Gastrocnemius medialis (tissue), 4 donors: ENCODE results near the gene PTPRT. TPM values are rescaled to one million over a fixed set of nuclear protein-coding genes. Genes with fewer than 3 reads are reported as not detected.

Experiments used
- ATAC-seq, 2 donors: fragments of 150-250 bp; one replicate each; pipeline ENCODE4 v1.9.1; 2016
- DNase-seq, 2 donors: peaks; one replicate each; pipeline ENCODE4 v3.0.0-alpha.2; 2019
- H3K27ac ChIP-seq, 4 donors: fragments of 200-600 bp; sonication (generic); 1 replicate in 1 of 4; 2 replicates in 3 of 4; pipeline ENCODE4 v1.5.1; 2016 to 2018; ENCODE audit warnings: mild to moderate bottlenecking in 2 of 4, moderate library complexity in 1 of 4
- H3K27me3 ChIP-seq, 3 donors: fragments of 200-600 bp; sonication (generic) in 2 of 3; 1 replicate in 1 of 3; 2 replicates in 2 of 3; pipeline versions ENCODE4 v1.5.1 to v1.6.0; 2016 to 2019; ENCODE audit warnings: mild to moderate bottlenecking in 1 of 3, moderate library complexity in 1 of 3
- H3K36me3 ChIP-seq, 2 donors: fragments of 200-600 bp; sonication (generic) in 1 of 2; one replicate each; pipeline ENCODE4 v1.5.1; 2017 to 2018
- H3K4me1 ChIP-seq, 2 donors: fragments of 200-600 bp; sonication (generic) in 1 of 2; one replicate each; pipeline ENCODE4 v1.5.1; 2016 to 2017; ENCODE audit warnings: mild to moderate bottlenecking in 2 of 2
- H3K4me3 ChIP-seq, 4 donors: fragments of 200-600 bp; sonication (generic) in 3 of 4; 1 replicate in 1 of 4; 2 replicates in 3 of 4; pipeline ENCODE4 v1.5.1; 2016 to 2019; ENCODE audit warnings: mild to moderate bottlenecking in 2 of 4
- H3K9me3 ChIP-seq, 3 donors: fragments of 200-600 bp; sonication (generic) in 2 of 3; 1 replicate in 1 of 3; 2 replicates in 2 of 3; pipeline ENCODE4 v1.5.1; 2016 to 2019
- POLR2A ChIP-seq, 2 donors: fragments of 450-650 bp; IDR thresholded peaks; one replicate each; pipeline ENCODE4 v1.6.1; 2017; ENCODE audit warnings: antibody characterized with exemption in 2 of 2, mild to moderate bottlenecking in 2 of 2, moderate library complexity in 2 of 2
- in situ Hi-C, 4 donors: fragments of 200-750 bp; cut with MboI; loops; one replicate each; pipeline versions ENCODE4 v1.15.0 to v1.8.0; 2017; ENCODE audit warnings: low sequenced_read_pairs in 4 of 4
- intact Hi-C: fragments of 100-400 bp; cut with DNase I; formaldehyde crosslinking; loops from one replicate; pipeline ENCODE4 v1.15.1; 2023; ENCODE audit warnings: low total_unique reads
- total RNA-seq, 4 donors: library from RNA; depleted of rRNA; stranded (reverse); fragments of >200 nt; gene quantifications; one replicate each; pipeline versions ENCODE4 v1.1.0 to v1.2.3, GENCODE V29; 2016
- TF ChIP-seq, protein P1 (sequence below), 5 experiments: fragments of 450-650 bp in 3 of 5; fragments of 200-600 bp in 2 of 5; sonication (generic) in 2 of 5; IDR thresholded peaks in 4 of 5; conservative IDR thresholded peaks in 1 of 5; 1 replicate in 4 of 5; 2 replicates in 1 of 5; pipeline ENCODE4 v1.5.1; 2016 to 2019; ENCODE audit warnings: antibody characterized with exemption in 5 of 5, mild to moderate bottlenecking in 3 of 5, moderate library complexity in 3 of 5

The PTPRT gene
- total RNA-seq, 4 donors from 2014 or later: not detected

DNA sequence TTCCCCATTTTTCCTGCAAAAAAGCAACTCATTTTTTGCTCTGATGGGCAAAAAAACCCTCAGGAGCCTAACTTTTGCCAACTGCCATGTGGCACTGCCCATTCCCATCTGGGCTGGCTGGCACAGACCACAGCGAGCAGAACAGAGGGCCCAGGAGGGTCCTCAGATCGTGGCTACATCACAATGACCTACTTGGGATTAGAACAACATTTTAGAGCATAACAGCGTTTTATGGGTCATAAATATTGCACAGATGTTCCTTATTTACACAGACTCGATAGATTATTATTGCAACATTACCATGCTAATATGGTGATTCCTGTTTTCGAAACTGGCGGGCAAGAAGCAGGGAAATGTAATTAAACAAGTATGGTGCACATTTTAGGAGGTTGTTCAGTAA is 28.0 kb downstream of the PTPRT start:
- intact Hi-C loops (no loop called here), in situ Hi-C loops (no loop called here)
- Histone ChIP-seq H3K9me3 (no peaks in the 10 kb centered on the region), H3K36me3 (no peaks in the 10 kb centered on the region), H3K27me3 (no peaks in the 10 kb centered on the region), H3K4me3 (no peak overlapping the region), H3K27ac (no peak overlapping the region), H3K4me1 (no peaks in the 10 kb centered on the region)
- ATAC-seq (no peak), DNase-seq (no peak)
- no peak for TF ChIP-seq POLR2A (IDR thresholded peaks at IDR 0.05)
- TF ChIP-seq, protein P1, sequence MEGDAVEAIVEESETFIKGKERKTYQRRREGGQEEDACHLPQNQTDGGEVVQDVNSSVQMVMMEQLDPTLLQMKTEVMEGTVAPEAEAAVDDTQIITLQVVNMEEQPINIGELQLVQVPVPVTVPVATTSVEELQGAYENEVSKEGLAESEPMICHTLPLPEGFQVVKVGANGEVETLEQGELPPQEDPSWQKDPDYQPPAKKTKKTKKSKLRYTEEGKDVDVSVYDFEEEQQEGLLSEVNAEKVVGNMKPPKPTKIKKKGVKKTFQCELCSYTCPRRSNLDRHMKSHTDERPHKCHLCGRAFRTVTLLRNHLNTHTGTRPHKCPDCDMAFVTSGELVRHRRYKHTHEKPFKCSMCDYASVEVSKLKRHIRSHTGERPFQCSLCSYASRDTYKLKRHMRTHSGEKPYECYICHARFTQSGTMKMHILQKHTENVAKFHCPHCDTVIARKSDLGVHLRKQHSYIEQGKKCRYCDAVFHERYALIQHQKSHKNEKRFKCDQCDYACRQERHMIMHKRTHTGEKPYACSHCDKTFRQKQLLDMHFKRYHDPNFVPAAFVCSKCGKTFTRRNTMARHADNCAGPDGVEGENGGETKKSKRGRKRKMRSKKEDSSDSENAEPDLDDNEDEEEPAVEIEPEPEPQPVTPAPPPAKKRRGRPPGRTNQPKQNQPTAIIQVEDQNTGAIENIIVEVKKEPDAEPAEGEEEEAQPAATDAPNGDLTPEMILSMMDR (IDR thresholded peaks at IDR 0.05 in 4 of 5, conservative IDR thresholded peaks at IDR 0.05 in 1 of 5): no peak

DNA sequence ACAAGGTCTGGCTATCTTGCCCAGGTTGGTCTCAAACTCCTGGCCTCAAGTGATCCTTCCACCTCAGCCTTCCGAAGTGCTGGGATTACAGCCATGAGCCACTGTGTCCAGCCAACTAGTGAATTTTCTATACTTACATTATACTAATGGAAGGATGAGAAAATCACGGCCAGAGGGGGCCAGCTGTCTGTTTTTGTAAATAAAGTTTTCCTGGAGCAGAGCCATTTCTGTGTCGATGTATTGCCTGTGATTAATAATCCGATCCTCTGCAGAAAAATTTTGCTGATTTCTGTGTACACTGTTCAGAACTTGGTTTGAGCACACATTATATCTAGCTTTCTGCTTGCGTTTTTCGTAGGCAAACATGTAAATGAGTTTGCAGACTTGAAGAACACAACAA is 28.8 kb downstream of the PTPRT start:
- in situ Hi-C loops: no loop called here
- Histone ChIP-seq H3K9me3 (no peaks in the 10 kb centered on the region), H3K27ac (no peak overlapping the region), H3K36me3 (no peaks in the 10 kb centered on the region), H3K27me3 (no peaks in the 10 kb centered on the region), H3K4me3 (no peak overlapping the region), H3K4me1 (no peaks in the 10 kb centered on the region)
- no peak for ATAC-seq
- no peak for DNase-seq
- TF ChIP-seq, protein P1 (IDR thresholded peaks at IDR 0.05 in 4 of 5, conservative IDR thresholded peaks at IDR 0.05 in 1 of 5): no peak
- no peak for TF ChIP-seq POLR2A (IDR thresholded peaks at IDR 0.05)
- intact Hi-C loops: no loop called here

- Histone ChIP-seq H3K27me3 (no peaks in the 10 kb centered on the region), H3K4me3 (no peak overlapping the region), H3K36me3 (no peaks in the 10 kb centered on the region), H3K27ac (no peak overlapping the region), H3K9me3 (no peaks in the 10 kb centered on the region), H3K4me1 (no peaks in the 10 kb centered on the region)
- no peak for DNase-seq
- TF ChIP-seq POLR2A (IDR thresholded peaks at IDR 0.05): no peak
- TF ChIP-seq, protein P1 (IDR thresholded peaks at IDR 0.05 in 4 of 5, conservative IDR thresholded peaks at IDR 0.05 in 1 of 5): no peak
- in situ Hi-C loops (no loop called here), intact Hi-C loops (no loop called here)
- no peak for ATAC-seq
Measured at GRCh38 chr20:43159994-43160393, 29.7 kb downstream of the PTPRT start.

DNA sequence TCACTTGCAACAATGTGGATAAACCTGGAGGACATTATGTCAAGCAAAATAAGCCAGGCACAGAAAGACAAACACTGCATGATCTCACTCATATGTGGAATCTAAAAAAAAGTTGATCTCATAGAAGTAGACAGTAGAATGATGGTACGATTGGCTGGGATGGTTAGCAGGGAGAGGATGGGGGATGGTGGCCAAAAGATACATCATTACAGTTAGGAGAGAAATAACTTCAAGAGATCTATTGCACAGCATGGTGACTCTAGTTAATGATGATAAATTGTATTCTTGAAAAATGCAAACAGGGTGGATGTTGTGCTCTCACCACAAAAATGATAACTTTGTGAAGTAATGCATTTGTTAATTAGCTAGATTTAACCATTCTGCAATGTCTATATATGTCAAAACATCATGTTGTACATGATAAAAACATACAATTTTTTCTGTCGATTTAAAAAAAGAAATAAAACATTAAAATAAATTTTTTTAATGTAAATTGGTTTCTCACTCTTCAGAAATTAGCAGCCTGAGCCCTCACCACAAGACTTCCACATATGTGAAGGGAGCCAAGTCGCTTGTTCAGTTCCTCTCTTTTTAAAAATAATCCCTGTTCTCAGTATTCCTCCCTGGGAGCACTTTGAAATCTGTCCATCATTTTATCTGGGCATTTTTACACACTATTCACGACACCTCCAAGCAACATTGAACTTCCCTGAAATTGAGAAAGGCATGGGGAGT is 34.2 kb downstream of the PTPRT start:
- no peaks in the 10 kb centered on the region for H3K9me3 ChIP-seq
- no peaks in the 10 kb centered on the region for H3K4me1 ChIP-seq
- H3K4me3 ChIP-seq: no peak overlapping the region
- no peak overlapping the region for H3K27ac ChIP-seq
- no peaks in the 10 kb centered on the region for H3K36me3 ChIP-seq
- TF ChIP-seq, protein P1 (IDR thresholded peaks at IDR 0.05 in 4 of 5, conservative IDR thresholded peaks at IDR 0.05 in 1 of 5): no peak
- DNase-seq (no peak), ATAC-seq (no peak)
- in situ Hi-C loops (no loop called here), intact Hi-C loops (no loop called here)
- H3K27me3 ChIP-seq: no peaks in the 10 kb centered on the region

DNA sequence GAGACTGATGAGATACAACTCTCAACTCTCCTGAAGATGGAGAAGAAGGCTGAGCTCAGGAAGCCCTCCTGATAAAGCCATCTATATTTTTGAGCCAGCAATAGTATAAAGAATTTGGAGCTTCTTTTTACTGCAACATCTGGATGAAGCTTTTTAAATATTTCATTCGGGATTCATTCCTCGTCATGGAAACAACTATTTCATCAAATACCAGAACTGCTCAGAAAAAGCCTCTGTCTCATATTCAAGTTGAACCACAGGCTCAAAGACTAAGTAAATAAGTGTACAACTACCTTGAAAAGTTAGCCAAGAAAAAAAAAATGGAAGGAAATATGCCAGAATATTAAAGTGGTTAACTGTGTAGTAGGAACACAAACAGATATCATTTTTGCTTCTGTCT is 37.8 kb downstream of the PTPRT start:
- H3K4me1 ChIP-seq: no peaks in the 10 kb centered on the region
- ATAC-seq: no peak
- in situ Hi-C loops: no loop called here
- no peak overlapping the region for H3K27ac ChIP-seq
- DNase-seq: no peak
- H3K36me3 ChIP-seq: no peaks in the 10 kb centered on the region
- TF ChIP-seq, protein P1 (IDR thresholded peaks at IDR 0.05 in 4 of 5, conservative IDR thresholded peaks at IDR 0.05 in 1 of 5): no peak
- no peak for TF ChIP-seq POLR2A (IDR thresholded peaks at IDR 0.05)
- H3K27me3 ChIP-seq: no peaks in the 10 kb centered on the region
- intact Hi-C loops: no loop called here
- no peaks in the 10 kb centered on the region for H3K9me3 ChIP-seq
- no peak overlapping the region for H3K4me3 ChIP-seq
